Measurements from ENCODE around the gene MFAP3.

GRCh38 chr5:153991168-153991567 is 47.6 kb upstream of the MFAP3 start:
- TF ChIP-seq POLR2A (IDR thresholded peaks at IDR 0.05) (no peak), CTCF (IDR thresholded peaks at IDR 0.05) (no peak)

Measured in breast epithelium (tissue), 3 donors.